HEK293 (cell line): Measurements from ENCODE around the gene TEX2.

Source experiments
- CTCF ChIA-PET: fragments of 350-600 bp; formaldehyde crosslinking; extraction: SDS; loops from one replicate; lab custom pipeline; 2021; ENCODE audit warnings: antibody characterized with exemption; lab: Yijun Ruan, JAX
- POLR2A ChIA-PET: fragments of 300-600 bp; formaldehyde crosslinking; extraction: SDS; loops from one replicate; lab custom pipeline; 2020; ENCODE audit warnings: antibody characterized with exemption, inconsistent platforms; lab: Yijun Ruan, JAX
- H3K27ac ChIP-seq: fragments of 200-500 bp; sonication (Bioruptor generic); 2 replicates; pipeline ENCODE4 v1.5.1; 2014; ENCODE audit warnings: low read depth, low read length, control low read depth, inconsistent platforms; ENCODE audit errors: extremely low read depth
- H3K36me3 ChIP-seq, 2 experiments: fragments of 200-500 bp in 1 of 2; sonication (Bioruptor generic) in 1 of 2; 1 replicate in 1 of 2; 2 replicates in 1 of 2; pipeline ENCODE4 v1.5.1; 2014 to 2017; ENCODE audit warnings: inconsistent platforms in 2 of 2, low read length in 2 of 2; ENCODE audit not compliant: control insufficient read depth in 2 of 2, insufficient read depth in 1 of 2
- H3K4me1 ChIP-seq: fragments of 200-500 bp; sonication (Bioruptor generic); 2 replicates; pipeline ENCODE4 v1.5.1; 2014; ENCODE audit warnings: mild to moderate bottlenecking, low read length, inconsistent platforms; ENCODE audit not compliant: control insufficient read depth, insufficient read depth
- H3K4me3 ChIP-seq: 2 replicates; pipeline ENCODE4 v1.5.1; 2011; ENCODE audit warnings: low read depth, mild to moderate bottlenecking, control low read depth, low read length, moderate library complexity
- H3K9me3 ChIP-seq: fragments of 200-500 bp; sonication (Bioruptor generic); 2 replicates; pipeline ENCODE4 v1.5.1; 2014; ENCODE audit warnings: low read depth, low read length, inconsistent platforms; ENCODE audit not compliant: control insufficient read depth, insufficient read depth
- HOXC10 ChIP-seq: sonication (generic); formaldehyde crosslinking; IDR thresholded peaks from 2 replicates; pipeline ENCODE4 v1.8.1; 2023; ENCODE audit warnings: mild to moderate bottlenecking, missing genetic modification reagents
- KLF8 ChIP-seq: fragments of 450-650 bp; formaldehyde crosslinking; IDR thresholded peaks from 2 replicates; pipeline ENCODE4 v1.5.1; 2016; ENCODE audit warnings: missing biosample characterization, missing genetic modification characterization
- SETDB1 ChIP-seq: IDR thresholded peaks from one replicate; pipeline ENCODE4 v1.6.1; 2017; ENCODE audit warnings: mild to moderate bottlenecking, low read length, moderate library complexity, mixed read lengths; ENCODE audit not compliant: insufficient read length
- ZFP3 ChIP-seq: fragments of 450-650 bp; formaldehyde crosslinking; IDR thresholded peaks from 2 replicates; pipeline ENCODE4 v1.5.1; 2016; ENCODE audit warnings: low read depth, missing biosample characterization, missing genetic modification characterization
- ZNF140 ChIP-seq: fragments of 450-650 bp; formaldehyde crosslinking; IDR thresholded peaks from 2 replicates; pipeline ENCODE4 v1.5.1; 2016; ENCODE audit warnings: missing biosample characterization, missing genetic modification characterization
- ZNF214 ChIP-seq: fragments of 450-650 bp; formaldehyde crosslinking; IDR thresholded peaks from 2 replicates; pipeline ENCODE4 v1.5.1; 2017; ENCODE audit warnings: missing biosample characterization, mild to moderate bottlenecking, missing genetic modification characterization, borderline replicate concordance
- ZNF266 ChIP-seq: fragments of 450-650 bp; formaldehyde crosslinking; IDR thresholded peaks from 2 replicates; pipeline ENCODE4 v1.5.1; 2016; ENCODE audit warnings: missing biosample characterization, missing genetic modification characterization, low read depth
- ZNF391 ChIP-seq: fragments of 450-650 bp; formaldehyde crosslinking; IDR thresholded peaks from 2 replicates; pipeline ENCODE4 v1.5.1; 2016; ENCODE audit warnings: low read depth, missing biosample characterization, missing genetic modification characterization, borderline replicate concordance
- ZNF423 ChIP-seq: fragments of 450-650 bp; formaldehyde crosslinking; IDR thresholded peaks from 2 replicates; pipeline ENCODE4 v1.5.1; 2016; ENCODE audit warnings: missing biosample characterization, missing genetic modification characterization
- ZNF433 ChIP-seq: fragments of 450-650 bp; formaldehyde crosslinking; IDR thresholded peaks from 2 replicates; pipeline ENCODE4 v1.5.1; 2016; ENCODE audit warnings: missing biosample characterization, missing genetic modification characterization, low read depth
- ZNF555 ChIP-seq: fragments of 450-650 bp; formaldehyde crosslinking; conservative IDR thresholded peaks from 2 replicates; pipeline ENCODE4 v1.5.1; 2017; ENCODE audit warnings: missing biosample characterization, mild to moderate bottlenecking, missing genetic modification characterization, inconsistent platforms
- ZNF624 ChIP-seq: fragments of 450-650 bp; formaldehyde crosslinking; IDR thresholded peaks from 2 replicates; pipeline ENCODE4 v1.5.1; 2017; ENCODE audit warnings: missing biosample characterization, missing genetic modification characterization
- ZNF670 ChIP-seq: fragments of 450-650 bp; formaldehyde crosslinking; IDR thresholded peaks from 2 replicates; pipeline ENCODE4 v1.5.1; 2016; ENCODE audit warnings: missing biosample characterization, missing genetic modification characterization, low read depth
- ZSCAN30 ChIP-seq: fragments of 450-650 bp; IDR thresholded peaks from 2 replicates; pipeline ENCODE4 v1.5.1; 2018; ENCODE audit warnings: missing biosample characterization, mild to moderate bottlenecking, missing genetic modification characterization, moderate library complexity
- TF ChIP-seq, protein P1 (sequence below): fragments of 450-650 bp; formaldehyde crosslinking; IDR thresholded peaks from 2 replicates; pipeline ENCODE4 v1.5.1; 2016; ENCODE audit warnings: missing biosample characterization, missing genetic modification characterization

Gene TEX2

DNA sequence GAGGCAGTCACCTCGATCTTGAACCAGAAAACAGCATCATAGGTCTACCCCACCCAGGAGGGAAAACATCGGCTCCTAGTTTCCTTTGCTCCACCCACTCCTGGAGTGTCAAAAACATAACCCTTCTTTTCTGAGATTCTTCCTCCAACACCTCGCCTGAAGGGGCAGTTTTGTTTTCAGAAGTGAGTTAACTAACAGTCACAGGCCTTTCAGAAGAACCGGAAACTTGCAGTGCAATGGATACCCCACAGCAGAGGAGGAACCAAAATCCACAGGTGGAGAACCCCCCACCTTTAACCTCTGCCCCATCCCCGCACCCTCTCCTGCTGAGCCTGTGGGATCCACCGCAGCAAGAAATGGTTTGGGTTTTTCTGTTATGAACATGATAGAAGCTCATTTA lies 7.8 kb upstream of the TEX2 start:
- CTCF ChIA-PET = interaction anchor here (0.8 to 1.6 kb wide), 4 partner anchors 9 to 36 kb away, joined by 3 to 7 read pairs (median 4); no protein-coding TSS in a partner anchor

DNA sequence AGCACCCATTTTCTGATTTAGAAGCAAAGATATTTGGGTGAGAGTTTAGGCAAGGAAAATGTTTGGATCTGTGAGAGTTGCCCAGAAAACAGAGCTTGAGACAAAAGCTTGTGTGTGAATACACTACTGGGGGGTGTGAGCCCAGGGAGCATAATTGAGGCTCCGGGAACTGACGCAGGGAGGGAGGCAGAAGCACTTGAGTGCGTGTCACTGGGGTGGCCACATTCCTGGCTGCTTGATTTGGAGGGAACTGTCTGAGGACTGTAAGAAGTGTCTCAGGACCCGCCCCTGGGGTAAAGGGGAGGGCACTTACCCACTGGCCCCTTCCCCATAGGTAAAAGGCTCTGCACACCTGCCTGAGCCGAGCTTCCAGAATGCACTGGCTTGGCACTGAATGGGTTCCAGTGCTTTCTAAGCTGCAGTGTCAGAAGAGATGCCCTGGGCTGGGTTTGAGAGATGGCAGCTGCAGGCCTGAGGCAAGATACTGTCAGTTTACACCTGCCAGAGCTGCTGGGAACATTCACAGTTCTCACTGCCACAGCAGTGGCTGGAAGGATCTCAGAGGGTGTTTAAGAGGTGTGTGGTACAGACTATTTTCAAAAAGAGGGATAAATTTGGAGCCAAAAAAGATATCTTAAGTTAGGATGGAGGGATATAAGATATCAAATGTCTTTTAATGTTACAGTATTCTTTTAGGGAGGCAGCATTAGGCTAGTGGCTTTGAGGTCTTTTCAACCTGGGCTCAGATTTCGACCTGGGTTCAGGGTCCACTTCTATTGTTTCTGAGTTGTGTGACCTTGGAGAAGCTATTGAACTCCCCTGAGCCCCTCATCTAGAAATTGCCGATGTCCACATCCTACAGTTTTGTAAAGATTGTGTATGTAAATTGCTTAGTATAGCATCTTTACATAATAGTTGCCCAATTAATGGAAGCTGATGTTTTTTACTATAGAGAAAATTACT lies 6.9 kb upstream of the TEX2 start:
- H3K9me3 ChIP-seq = no peaks in the 10 kb centered on the region
- no peak overlapping the region for H3K27ac ChIP-seq
- ChIA-PET CTCF (interaction anchor here (0.8 to 1.0 kb wide), 2 partner anchors 10 to 12 kb away, joined by 3 to 6 read pairs; no protein-coding TSS in a partner anchor), POLR2A (no interaction called here)
- H3K4me3 ChIP-seq = no peak overlapping the region
- no peaks in the 10 kb centered on the region for H3K4me1 ChIP-seq
- TF ChIP-seq ZNF140 (tag by site-specific recombination) (no peak), HOXC10 (CRISPR knock-in tag) (no peak)
- TF ChIP-seq, all 188 proteins: peak for 0
- no peaks in the 10 kb centered on the region for H3K36me3 ChIP-seq

More for the DNA sequence above, 7.8 kb upstream of the TEX2 start:
- H3K4me1 ChIP-seq = no peaks in the 10 kb centered on the region
- H3K4me3 ChIP-seq = no peak overlapping the region
- no peaks in the 10 kb centered on the region for H3K36me3 ChIP-seq
- no peak for TF ChIP-seq ZFP3
- no peak for TF ChIP-seq SETDB1
- TF ChIP-seq ZSCAN30 (tag by site-specific recombination) = no peak
- no peak for TF ChIP-seq KLF8
- no peak for TF ChIP-seq ZNF433 (tag by site-specific recombination)
- no peak for TF ChIP-seq ZNF670 (tag by site-specific recombination)
- TF ChIP-seq, protein P1, sequence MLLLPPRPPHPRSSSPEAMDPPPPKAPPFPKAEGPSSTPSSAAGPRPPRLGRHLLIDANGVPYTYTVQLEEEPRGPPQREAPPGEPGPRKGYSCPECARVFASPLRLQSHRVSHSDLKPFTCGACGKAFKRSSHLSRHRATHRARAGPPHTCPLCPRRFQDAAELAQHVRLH (tag by site-specific recombination) = no peak
- no peak for TF ChIP-seq ZNF624
- TF ChIP-seq, all 188 proteins: peak for 0
- no peaks in the 10 kb centered on the region for H3K9me3 ChIP-seq
- POLR2A ChIA-PET = interaction anchor here (0.6 kb wide), 2 partner anchors 125 to 141 kb away, joined by 3 read pairs; no protein-coding TSS in a partner anchor
- H3K27ac ChIP-seq = no peak overlapping the region

DNA sequence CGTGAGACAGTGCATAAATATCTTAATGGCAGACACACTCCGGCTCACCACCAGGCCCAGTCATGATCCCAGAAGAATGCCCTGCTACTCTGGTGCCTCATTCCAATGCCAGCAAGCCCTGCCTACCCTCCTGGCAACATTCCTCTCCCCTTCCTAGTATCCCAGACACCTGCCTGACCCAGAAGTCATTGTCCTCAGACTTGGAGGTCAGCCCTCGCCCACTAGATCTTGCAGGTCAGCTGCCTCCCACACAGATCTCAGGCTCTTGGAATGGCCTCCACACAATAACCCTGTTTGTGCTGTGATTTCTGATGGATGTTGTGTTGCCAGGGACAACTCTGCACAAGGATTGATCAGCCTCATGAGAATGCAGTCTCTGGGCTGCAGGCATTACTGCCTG lies 1.8 kb upstream of the TEX2 start:
- TF ChIP-seq ZNF555 = no peak
- no peak for TF ChIP-seq ZNF423 (tag by site-specific recombination)
- no peak for TF ChIP-seq ZFP3
- TF ChIP-seq, protein P1 (tag by site-specific recombination) = no peak
- no peak for TF ChIP-seq KLF8
- TF ChIP-seq ZNF391 (tag by site-specific recombination) = no peak
- TF ChIP-seq ZNF214 (tag by site-specific recombination) = no peak
- no peak for TF ChIP-seq ZNF266
- CTCF ChIA-PET = interaction anchor here (0.6 kb wide), 1 partner anchor 123 kb away, joined by 3 read pairs; no protein-coding TSS in a partner anchor
- POLR2A ChIA-PET = no interaction called here

More for the DNA sequence above, 1.8 kb upstream of the TEX2 start:
- H3K4me1 ChIP-seq = peaks cover 18% of the 10 kb centered on the region
- no peaks in the 10 kb centered on the region for H3K9me3 ChIP-seq
- H3K27ac ChIP-seq = no peak overlapping the region
- H3K36me3 ChIP-seq = no peaks in the 10 kb centered on the region
- no peak overlapping the region for H3K4me3 ChIP-seq
